Neuronal stem cell (in vitro differentiated cells): ENCODE data around the gene CRBN.

Experiments
- DNase-seq: peaks from one replicate; pipeline ENCODE4 v3.0.0-alpha.2; 2013; ENCODE audit warnings: low spot score
- H2AFZ ChIP-seq: one replicate; pipeline ENCODE4 v1.6.1; 2013; ENCODE audit warnings: mild to moderate bottlenecking, low read length, inconsistent platforms
- H2AK5ac ChIP-seq: 2 replicates; pipeline ENCODE4 v1.6.1; 2013; ENCODE audit warnings: low read depth, mild to moderate bottlenecking, inconsistent platforms, low read length, moderate library complexity, mixed read lengths
- H2BK120ac ChIP-seq: 2 replicates; pipeline ENCODE4 v1.6.1; 2013; ENCODE audit warnings: low read depth, mild to moderate bottlenecking, inconsistent platforms, low read length, moderate library complexity, mixed read lengths
- H2BK12ac ChIP-seq: one replicate; pipeline ENCODE4 v1.6.1; 2013; ENCODE audit warnings: low read length, inconsistent platforms
- H2BK15ac ChIP-seq: 2 replicates; pipeline ENCODE4 v1.6.1; 2013; ENCODE audit warnings: mild to moderate bottlenecking, low read length, inconsistent platforms, mixed read lengths
- H2BK5ac ChIP-seq: one replicate; pipeline ENCODE4 v1.6.1; 2013; ENCODE audit warnings: inconsistent platforms, mild to moderate bottlenecking, low read length, moderate library complexity
- H3K14ac ChIP-seq: one replicate; pipeline ENCODE4 v1.6.1; 2013; ENCODE audit warnings: low read length, inconsistent platforms
- H3K18ac ChIP-seq: 2 replicates; pipeline ENCODE4 v1.6.1; 2013; ENCODE audit warnings: low read length, inconsistent platforms
- H3K23ac ChIP-seq: 2 replicates; pipeline ENCODE4 v1.6.1; 2013; ENCODE audit warnings: low read depth, mild to moderate bottlenecking, mixed read lengths, low read length, inconsistent platforms; ENCODE audit not compliant: poor library complexity
- H3K27ac ChIP-seq: replicated peaks from 3 replicates; pipeline ENCODE4 v1.5.1; 2013; ENCODE audit warnings: low read length, inconsistent platforms
- H3K27me3 ChIP-seq, 3 experiments: 2 replicates each; pipeline ENCODE4 v1.6.1; 2013; ENCODE audit warnings: low read length in 3 of 3, mild to moderate bottlenecking in 2 of 3, inconsistent platforms in 1 of 3, low read depth in 1 of 3, mixed read lengths in 1 of 3, moderate library complexity in 1 of 3; ENCODE audit not compliant: control insufficient read depth in 3 of 3, insufficient read depth in 3 of 3
- H3K36me3 ChIP-seq, 2 donors: replicated peaks in 1 of 2; 2 replicates each; pipeline ENCODE4 v1.6.1; 2013; ENCODE audit warnings: low read length in 2 of 2; ENCODE audit not compliant: control insufficient read depth in 2 of 2, insufficient read depth in 2 of 2
- H3K4ac ChIP-seq: 2 replicates; pipeline ENCODE4 v1.6.1; 2013; ENCODE audit warnings: inconsistent platforms, mild to moderate bottlenecking, low read length, moderate library complexity
- H3K4me1 ChIP-seq, 2 donors: 1 replicate in 1 of 2; 2 replicates in 1 of 2; pipeline ENCODE4 v1.6.1; 2013; ENCODE audit warnings: low read length in 2 of 2, low read depth in 1 of 2; ENCODE audit not compliant: control insufficient read depth in 2 of 2, insufficient read depth in 1 of 2
- H3K4me2 ChIP-seq: one replicate; pipeline ENCODE4 v1.6.1; 2013; ENCODE audit warnings: mild to moderate bottlenecking, low read length, inconsistent platforms; ENCODE audit not compliant: insufficient read depth, poor library complexity, severe bottlenecking
- H3K4me3 ChIP-seq, 2 donors: 2 replicates each; pipeline ENCODE4 v1.5.1; 2013; ENCODE audit warnings: low read length in 2 of 2, mild to moderate bottlenecking in 2 of 2, inconsistent platforms in 1 of 2, moderate library complexity in 1 of 2
- H3K79me1 ChIP-seq: one replicate; pipeline ENCODE4 v1.6.1; 2013; ENCODE audit warnings: low read depth, mild to moderate bottlenecking, inconsistent platforms, low read length, moderate library complexity
- H3K9ac ChIP-seq: one replicate; pipeline ENCODE4 v1.6.1; 2013; ENCODE audit warnings: mild to moderate bottlenecking, low read depth, low read length, inconsistent platforms; ENCODE audit not compliant: poor library complexity
- H3K9me3 ChIP-seq, 2 donors: replicated peaks in 1 of 2; 2 replicates each; pipeline versions ENCODE3 to v1.6.1; 2013; ENCODE audit warnings: low read length in 2 of 2, mild to moderate bottlenecking in 2 of 2, inconsistent platforms in 1 of 2, low read depth in 1 of 2, mixed read lengths in 1 of 2, moderate library complexity in 1 of 2; ENCODE audit not compliant: control insufficient read depth in 2 of 2, insufficient read depth in 1 of 2
- H4K8ac ChIP-seq: one replicate; pipeline ENCODE4 v1.6.1; 2013; ENCODE audit warnings: low read depth, mild to moderate bottlenecking, inconsistent platforms, low read length, moderate library complexity
- H4K91ac ChIP-seq: one replicate; pipeline ENCODE4 v1.6.1; 2013; ENCODE audit warnings: low read length, low read depth, mild to moderate bottlenecking, inconsistent platforms; ENCODE audit not compliant: poor library complexity
- WGBS, 2 donors: extraction: QIAGEN DNeasy Blood & Tissue Kit; methylation state at CpG; one replicate each; pipeline ENCODE4 v1.1.7; 2013; ENCODE audit warnings: missing lambda C conversion rate in 2 of 2, mixed read lengths in 1 of 2; ENCODE audit not compliant: insufficient read length in 2 of 2, insufficient replicate concordance in 1 of 2; ENCODE audit errors: extremely low coverage in 2 of 2; 5-methylcytosine and 5-hydroxymethylcytosine counted together

The CRBN gene

GRCh38 chr3:3126477-3127431 lies 52.7 kb downstream of the CRBN start, which contains the start of gene TRNT1:
Gene TRNT1, plus strand, starts transcription at chr3:3126940. Its CDS starts 2,101 bp downstream, at chr3:3129041.
- peak within 1 kb of the TSS; percentile 85 for H3K4me2 ChIP-seq
- peaks cover 2 to 4% of the 10 kb centered on the region in 2 donors for H3K4me1 ChIP-seq
- no peak within 1 kb of the TSS for H2BK120ac ChIP-seq
- H3K18ac ChIP-seq, result peak within 1 kb of the TSS; percentile 97
- H3K14ac ChIP-seq, result peak within 1 kb of the TSS; percentile 63
- H2AFZ ChIP-seq, result peak within 1 kb of the TSS; percentile 92
- H2BK15ac ChIP-seq, result no peak within 1 kb of the TSS
- peak within 1 kb of the TSS; percentile 46 for H2BK12ac ChIP-seq
- peak within 1 kb of the TSS; percentile 55 for H3K27ac ChIP-seq
- H3K4me3 ChIP-seq, result peak within 1 kb of the TSS; percentile 92 to 93
- peaks cover 0 to 15% of the 10 kb centered on the region in 2 donors for H3K9me3 ChIP-seq
- H3K4ac ChIP-seq, result no peak within 1 kb of the TSS
- no peaks in the 10 kb centered on the region for H3K27me3 ChIP-seq
- H4K91ac ChIP-seq, result no peak within 1 kb of the TSS
- WGBS, 2 donors, result no CpG with 5 or more reads among the region's 100 CpGs
- H2BK5ac ChIP-seq, result peak within 1 kb of the TSS; percentile 91
- H3K23ac ChIP-seq, result peak within 1 kb of the TSS; percentile 99
- H3K36me3 ChIP-seq, result peaks cover 8 to 29% of the 10 kb centered on the region in 2 donors
- H2AK5ac ChIP-seq, result peak within 1 kb of the TSS; percentile 70
- H3K79me1 ChIP-seq, result peaks cover 10% of the 10 kb centered on the region
- peak within 1 kb of the TSS; percentile 100 for H3K9ac ChIP-seq
- peak; percentile 90 for DNase-seq
- H4K8ac ChIP-seq, result peak within 1 kb of the TSS; percentile 65

DNA sequence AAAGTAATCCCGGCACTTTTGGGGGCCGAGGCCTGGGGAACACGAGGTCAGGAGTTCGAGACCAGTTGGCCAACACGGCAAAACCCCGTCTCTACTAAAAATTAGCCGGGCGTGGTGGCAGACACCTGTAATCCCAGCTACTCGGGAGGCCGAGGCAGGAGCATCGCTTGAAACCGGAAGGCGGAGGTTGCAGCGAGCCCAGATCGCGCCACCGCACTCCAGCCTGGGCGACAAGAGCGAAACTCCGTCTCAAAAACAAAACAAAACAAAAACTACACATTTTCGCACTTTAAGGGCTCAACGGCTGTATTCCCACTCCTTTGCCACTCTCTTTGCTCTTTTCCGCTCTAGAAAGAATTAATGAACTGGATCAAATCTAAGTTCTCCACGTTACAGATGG lies 53.5 kb downstream of the CRBN start:
- peaks cover 6 to 25% of the 10 kb centered on the region in 2 donors for H3K36me3 ChIP-seq
- no peak overlapping the region for H3K18ac ChIP-seq
- H3K23ac ChIP-seq, result no peak overlapping the region
- peaks cover 10% of the 10 kb centered on the region for H3K79me1 ChIP-seq
- H2AK5ac ChIP-seq, result no peak overlapping the region
- WGBS, 2 donors, result no CpG with 5 or more reads among the region's 24 CpGs
- no peak overlapping the region for H2BK12ac ChIP-seq
- H2BK120ac ChIP-seq, result no peak overlapping the region
- H4K91ac ChIP-seq, result no peak overlapping the region
- H3K4me1 ChIP-seq, result peaks cover 2 to 4% of the 10 kb centered on the region in 2 donors
- no peak overlapping the region for H3K14ac ChIP-seq
- no peak overlapping the region for H3K9ac ChIP-seq
- no peak overlapping the region for H3K27ac ChIP-seq
- H3K27me3 ChIP-seq, result no peaks in the 10 kb centered on the region
- peaks cover 0 to 9% of the 10 kb centered on the region in 2 donors for H3K9me3 ChIP-seq
- no peak overlapping the region for H2BK5ac ChIP-seq
- no peak overlapping the region for H3K4ac ChIP-seq
- H2BK15ac ChIP-seq, result no peak overlapping the region
- H4K8ac ChIP-seq, result no peak overlapping the region
- peak overlapping the region; percentile 85 for H3K4me2 ChIP-seq
- H2AFZ ChIP-seq, result peak overlapping the region; percentile 92
- H3K4me3 ChIP-seq, result peak overlapping the region in 1 of 2 donors; percentile 93
- DNase-seq, result no peak

GRCh38 chr3:3119393-3119851 lies 60.1 kb downstream of the CRBN start:
- H2BK5ac ChIP-seq, result no peak overlapping the region
- no peak overlapping the region for H2BK15ac ChIP-seq
- no peak overlapping the region for H3K23ac ChIP-seq
- H3K4me3 ChIP-seq, result no peak overlapping the region
- H2BK12ac ChIP-seq, result no peak overlapping the region
- no peaks in the 10 kb centered on the region for H3K9me3 ChIP-seq
- H2BK120ac ChIP-seq, result no peak overlapping the region
- no peaks in the 10 kb centered on the region for H3K36me3 ChIP-seq
- WGBS, 2 donors, result no CpG with 5 or more reads among the region's 4 CpGs
- H3K79me1 ChIP-seq, result no peaks in the 10 kb centered on the region
- no peak overlapping the region for H4K91ac ChIP-seq
- no peak overlapping the region for H3K14ac ChIP-seq
- H3K18ac ChIP-seq, result no peak overlapping the region
- H3K4me2 ChIP-seq, result no peak overlapping the region
- H3K9ac ChIP-seq, result no peak overlapping the region
- DNase-seq, result no peak
- H3K4me1 ChIP-seq, result no peaks in the 10 kb centered on the region
- no peak overlapping the region for H3K4ac ChIP-seq
- H2AK5ac ChIP-seq, result no peak overlapping the region
- no peak overlapping the region for H4K8ac ChIP-seq
- no peak overlapping the region for H2AFZ ChIP-seq
- no peak overlapping the region for H3K27ac ChIP-seq
- H3K27me3 ChIP-seq, result peaks cover 0 to 3% (median 0%) of the 10 kb centered on the region in 3 experiments

DNA sequence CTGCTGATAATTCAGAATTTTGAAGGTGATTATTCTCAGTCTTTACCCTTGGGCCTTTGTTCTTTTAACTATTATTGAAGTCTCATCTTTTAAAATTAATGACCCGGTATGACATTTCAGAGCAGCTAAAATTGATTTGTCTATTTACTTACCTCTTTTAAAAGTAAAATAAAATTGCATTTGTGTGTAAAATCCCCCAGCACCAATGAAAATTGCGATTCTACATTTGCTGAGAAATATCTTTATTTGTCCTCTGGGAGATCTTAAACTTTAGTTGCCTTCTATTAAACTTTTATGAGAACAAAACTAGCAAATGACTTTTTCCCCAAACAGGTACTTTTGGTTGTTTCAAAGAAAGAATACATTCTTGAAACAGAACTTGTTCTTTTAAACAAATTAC lies 61.8 kb downstream of the CRBN start:
- no peak for DNase-seq
- Histone ChIP-seq H4K8ac (no peak overlapping the region), H3K36me3 (no peaks in the 10 kb centered on the region), H3K9ac (no peak overlapping the region), H3K4ac (no peak overlapping the region), H3K4me2 (no peak overlapping the region), H3K18ac (no peak overlapping the region), H3K14ac (no peak overlapping the region), H3K27ac (no peak overlapping the region), H4K91ac (no peak overlapping the region), H2BK120ac (no peak overlapping the region), H3K4me1 (no peaks in the 10 kb centered on the region), H3K79me1 (no peaks in the 10 kb centered on the region), H2BK15ac (no peak overlapping the region), H3K23ac (no peak overlapping the region), H2BK5ac (no peak overlapping the region), H2BK12ac (no peak overlapping the region), H3K27me3 (peaks cover 0 to 3% (median 0%) of the 10 kb centered on the region in 3 experiments), H3K9me3 (no peaks in the 10 kb centered on the region), H2AFZ (no peak overlapping the region), H3K4me3 (no peak overlapping the region), H2AK5ac (no peak overlapping the region)
- WGBS, 2 donors, result no CpG with 5 or more reads among the region's 2 CpGs
